ENCODE data around the gene ZBTB16. TPM values are rescaled to one million over a fixed set of nuclear protein-coding genes. Genes with fewer than 3 reads are reported as not detected.

ZBTB16 gene
- polyA plus RNA-seq, 1 experiment = not detected

DNA sequence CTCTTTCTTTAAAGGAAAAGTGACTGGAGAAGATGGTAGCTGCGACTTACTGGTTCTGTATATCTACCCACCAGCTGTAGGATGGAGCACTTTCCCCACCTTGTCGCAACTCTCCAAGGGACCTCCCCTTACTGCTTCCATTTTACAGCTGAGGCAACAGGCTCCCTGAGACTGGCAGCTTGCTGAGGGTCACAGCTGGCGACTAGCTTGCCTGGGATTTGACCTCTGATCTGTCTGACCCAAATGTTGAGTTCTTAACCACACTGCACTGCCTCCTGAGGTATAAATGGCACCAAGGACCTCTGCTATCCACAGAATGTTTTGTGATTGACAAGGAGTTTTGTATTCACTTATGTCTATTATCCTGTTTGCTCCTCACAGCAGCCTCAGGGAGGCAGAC lies 121.7 kb downstream of the ZBTB16 start:
- peaks cover 19% of the 10 kb centered on the region for H3K27me3 ChIP-seq (ENCODE audit: control insufficient read depth, insufficient read depth, low read length)
- H3K4me3 ChIP-seq (ENCODE audit: low read depth, low read length) = no peak overlapping the region
- CTCF ChIA-PET = interaction anchor here (0.5 to 2.0 kb wide), 2 partner anchors 145 to 191 kb away, joined by 4 to 9 read pairs; no protein-coding TSS in a partner anchor
- POLR2A ChIA-PET = no interaction called here
- no peak overlapping the region for H3K27ac ChIP-seq (ENCODE audit: low read depth, low read length)
- no peaks in the 10 kb centered on the region for H3K9me3 ChIP-seq (ENCODE audit: control insufficient read depth, insufficient read depth, low read length)
- TF ChIP-seq, protein P1, sequence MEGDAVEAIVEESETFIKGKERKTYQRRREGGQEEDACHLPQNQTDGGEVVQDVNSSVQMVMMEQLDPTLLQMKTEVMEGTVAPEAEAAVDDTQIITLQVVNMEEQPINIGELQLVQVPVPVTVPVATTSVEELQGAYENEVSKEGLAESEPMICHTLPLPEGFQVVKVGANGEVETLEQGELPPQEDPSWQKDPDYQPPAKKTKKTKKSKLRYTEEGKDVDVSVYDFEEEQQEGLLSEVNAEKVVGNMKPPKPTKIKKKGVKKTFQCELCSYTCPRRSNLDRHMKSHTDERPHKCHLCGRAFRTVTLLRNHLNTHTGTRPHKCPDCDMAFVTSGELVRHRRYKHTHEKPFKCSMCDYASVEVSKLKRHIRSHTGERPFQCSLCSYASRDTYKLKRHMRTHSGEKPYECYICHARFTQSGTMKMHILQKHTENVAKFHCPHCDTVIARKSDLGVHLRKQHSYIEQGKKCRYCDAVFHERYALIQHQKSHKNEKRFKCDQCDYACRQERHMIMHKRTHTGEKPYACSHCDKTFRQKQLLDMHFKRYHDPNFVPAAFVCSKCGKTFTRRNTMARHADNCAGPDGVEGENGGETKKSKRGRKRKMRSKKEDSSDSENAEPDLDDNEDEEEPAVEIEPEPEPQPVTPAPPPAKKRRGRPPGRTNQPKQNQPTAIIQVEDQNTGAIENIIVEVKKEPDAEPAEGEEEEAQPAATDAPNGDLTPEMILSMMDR (IDR thresholded peaks at IDR 0.05; ENCODE audit: low read depth, low read length) = no peak
- no peak for DNase-seq (ENCODE audit: low read depth, low spot score)

DNA sequence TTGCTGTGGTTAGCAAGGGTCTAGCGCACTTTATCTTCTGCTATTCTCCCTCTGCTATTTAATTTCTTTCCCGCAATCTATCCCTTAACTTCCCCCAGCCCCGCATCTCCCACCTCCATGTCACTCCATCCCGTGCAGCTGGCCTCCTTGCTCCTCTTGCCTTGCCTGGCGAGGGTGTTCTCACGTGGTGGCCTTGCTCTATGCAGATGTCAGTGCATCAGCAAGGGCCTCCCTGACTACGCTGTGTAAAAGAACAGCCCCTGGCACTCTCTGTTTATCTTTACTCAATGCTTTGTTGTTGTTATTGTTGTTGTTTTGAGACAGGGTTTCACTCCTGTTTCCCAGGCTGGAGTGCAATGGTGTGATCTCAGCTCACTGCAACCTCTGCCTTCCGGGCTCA lies 122.2 kb downstream of the ZBTB16 start:
- TF ChIP-seq, protein P1 (IDR thresholded peaks at IDR 0.05; ENCODE audit: low read depth, low read length) = no peak
- no peak overlapping the region for H3K4me3 ChIP-seq (ENCODE audit: low read depth, low read length)
- no peak overlapping the region for H3K27ac ChIP-seq (ENCODE audit: low read depth, low read length)
- no peaks in the 10 kb centered on the region for H3K9me3 ChIP-seq (ENCODE audit: control insufficient read depth, insufficient read depth, low read length)
- DNase-seq (ENCODE audit: low read depth, low spot score) = no peak
- ChIA-PET POLR2A (no interaction called here), CTCF (interaction anchor here (0.5 kb wide), 2 partner anchors 69 to 191 kb away, joined by 3 to 4 read pairs; no protein-coding TSS in a partner anchor)
- peaks cover 19% of the 10 kb centered on the region for H3K27me3 ChIP-seq (ENCODE audit: control insufficient read depth, insufficient read depth, low read length)

DNA sequence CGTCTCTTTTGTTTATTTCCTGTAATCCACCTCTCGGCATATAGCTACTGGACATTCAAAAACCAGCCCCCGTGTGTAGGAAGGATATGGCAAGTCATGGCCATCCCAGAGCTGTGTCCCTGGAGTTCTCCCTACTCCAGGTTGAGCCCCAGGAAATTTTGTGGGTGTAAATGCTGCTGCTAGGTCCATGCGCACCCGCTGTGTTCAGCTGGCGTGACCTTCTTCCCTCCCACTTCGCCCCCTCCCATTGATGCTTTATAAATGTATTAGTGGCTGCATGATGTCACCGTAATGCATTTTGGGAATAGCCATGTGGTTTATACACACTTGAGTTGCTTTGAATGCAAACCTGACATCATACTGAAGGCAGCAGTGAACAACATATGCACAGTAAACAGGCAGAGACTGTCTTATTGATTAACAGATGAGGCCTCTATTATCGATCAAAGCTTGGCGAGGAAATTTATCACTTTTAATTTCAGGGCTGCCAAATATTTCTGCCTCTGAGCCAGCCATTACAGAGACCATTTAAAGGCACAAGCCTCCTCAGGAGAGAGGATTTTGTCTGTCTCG lies 123.0 kb downstream of the ZBTB16 start:
- H3K4me3 ChIP-seq (ENCODE audit: low read depth, low read length) = no peak overlapping the region
- TF ChIP-seq, protein P1 (IDR thresholded peaks at IDR 0.05; ENCODE audit: low read depth, low read length) = no peak
- peaks cover 19% of the 10 kb centered on the region for H3K27me3 ChIP-seq (ENCODE audit: control insufficient read depth, insufficient read depth, low read length)
- CTCF ChIA-PET = interaction anchor here (1.2 kb wide), 1 partner anchor 27 kb away, joined by 3 read pairs; no protein-coding TSS in a partner anchor
- H3K27ac ChIP-seq (ENCODE audit: low read depth, low read length) = no peak overlapping the region
- H3K9me3 ChIP-seq (ENCODE audit: control insufficient read depth, insufficient read depth, low read length) = no peaks in the 10 kb centered on the region
- POLR2A ChIA-PET = no interaction called here
- DNase-seq (ENCODE audit: low read depth, low spot score) = no peak

DNA sequence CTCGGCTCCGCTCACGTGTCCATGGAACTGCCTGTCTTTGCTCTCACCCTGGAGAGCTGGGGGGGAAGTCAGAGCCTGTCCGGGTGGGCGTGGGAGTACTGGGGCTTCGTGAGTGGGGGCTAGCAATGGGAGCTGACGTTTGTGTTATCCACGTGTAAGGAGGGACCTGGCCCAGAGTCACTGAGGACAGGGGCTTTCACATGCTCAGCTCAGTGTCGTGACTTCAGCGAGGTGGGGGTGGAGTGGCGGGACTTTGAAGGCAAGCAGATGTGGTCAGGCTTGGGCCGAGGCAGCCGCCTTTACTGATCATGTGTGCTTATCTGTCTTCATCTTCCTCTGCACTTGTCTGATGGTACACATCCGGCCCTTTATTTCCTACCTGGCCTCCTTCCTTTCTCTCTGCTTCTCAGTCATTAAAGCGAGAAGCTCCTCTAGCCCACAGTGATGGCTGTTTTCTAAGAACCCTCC lies 123.6 kb downstream of the ZBTB16 start:
- DNase-seq (ENCODE audit: low read depth, low spot score) = no peak
- Histone ChIP-seq H3K4me3 (ENCODE audit: low read depth, low read length) (no peak overlapping the region), H3K9me3 (ENCODE audit: control insufficient read depth, insufficient read depth, low read length) (no peaks in the 10 kb centered on the region), H3K27me3 (ENCODE audit: control insufficient read depth, insufficient read depth, low read length) (peaks cover 19% of the 10 kb centered on the region), H3K27ac (ENCODE audit: low read depth, low read length) (no peak overlapping the region)
- CTCF ChIA-PET = interaction anchor here (0.6 to 1.7 kb wide), 3 partner anchors 10 to 288 kb away, joined by 3 to 9 read pairs (median 4); no protein-coding TSS in a partner anchor
- POLR2A ChIA-PET = no interaction called here
- TF ChIP-seq, protein P1 (IDR thresholded peaks at IDR 0.05; ENCODE audit: low read depth, low read length) = no peak

DNA sequence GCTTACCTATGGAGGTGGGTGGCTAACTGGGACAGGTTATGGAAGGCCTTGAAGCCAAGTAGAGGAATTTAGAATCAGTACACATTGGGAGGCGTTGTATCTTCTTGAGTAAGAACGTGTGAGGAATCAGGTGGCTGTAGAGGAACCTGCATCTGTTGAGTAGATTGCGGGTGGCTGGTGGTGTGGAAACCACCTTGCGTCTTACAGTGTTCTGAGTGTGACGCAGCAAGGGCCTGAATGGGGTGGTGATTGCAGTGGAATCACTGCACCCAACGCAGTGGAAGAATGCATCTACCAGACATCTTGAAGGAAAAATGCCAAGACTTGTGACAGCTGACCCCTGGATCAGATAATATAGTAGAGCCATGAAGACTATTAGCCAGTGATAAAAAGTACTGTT lies 125.9 kb downstream of the ZBTB16 start:
- peaks cover 9% of the 10 kb centered on the region for H3K27me3 ChIP-seq (ENCODE audit: control insufficient read depth, insufficient read depth, low read length)
- TF ChIP-seq, protein P1 (IDR thresholded peaks at IDR 0.05; ENCODE audit: low read depth, low read length) = no peak
- H3K4me3 ChIP-seq (ENCODE audit: low read depth, low read length) = no peak overlapping the region
- POLR2A ChIA-PET = no interaction called here
- CTCF ChIA-PET = no interaction called here
- H3K9me3 ChIP-seq (ENCODE audit: control insufficient read depth, insufficient read depth, low read length) = no peaks in the 10 kb centered on the region
- DNase-seq (ENCODE audit: low read depth, low spot score) = no peak
- H3K27ac ChIP-seq (ENCODE audit: low read depth, low read length) = no peak overlapping the region
